BJ (cell line): Measurements from ENCODE around the gene TPRN. TPM values are rescaled to one million over a fixed set of nuclear protein-coding genes. Genes with fewer than 3 reads are reported as not detected.
A peak's percentile ranks its signal among the peaks of the same experiment; 100 is the strongest.

Source experiments
- CTCF ChIA-PET: fragments of 350-600 bp; formaldehyde crosslinking; extraction: SDS; loops from one replicate; lab custom pipeline; 2021; ENCODE audit warnings: antibody characterized with exemption, inconsistent platforms; lab: Yijun Ruan, JAX
- POLR2A ChIA-PET: fragments of 300-600 bp; sonication (Branson Sonifier 250); formaldehyde crosslinking; extraction: SDS; loops from one replicate; lab custom pipeline; 2021; ENCODE audit warnings: antibody characterized with exemption; lab: Charles Lee
- DNase-seq: peaks from one replicate; pipeline ENCODE4 v3.0.0-alpha.2; 2011; ENCODE audit warnings: low read depth
- H3K27me3 ChIP-seq: 2 replicates; pipeline ENCODE4 v1.6.0; 2011; ENCODE audit warnings: low read length; ENCODE audit not compliant: control insufficient read depth, insufficient read depth
- H3K36me3 ChIP-seq: 2 replicates; pipeline ENCODE4 v1.5.1; 2011; ENCODE audit warnings: low read length; ENCODE audit not compliant: control insufficient read depth, insufficient read depth
- H3K4me3 ChIP-seq: 2 replicates; pipeline ENCODE4 v1.5.1; 2011; ENCODE audit warnings: low read depth, mild to moderate bottlenecking, control low read depth, low read length
- CTCF ChIP-seq: IDR thresholded peaks from 2 replicates; pipeline ENCODE4 v1.5.1; 2011; ENCODE audit warnings: low read depth, mild to moderate bottlenecking, control low read depth, inconsistent platforms, low read length, moderate library complexity; ENCODE audit not compliant: insufficient read depth
- polyA plus RNA-seq: library from polyadenylated mRNA; depleted of rRNA; stranded (reverse); fragments of >200 nt; gene quantifications from 2 replicates; pipeline ENCODE4 v1.2.3, GENCODE V29; 2011

The TPRN gene
- polyA plus RNA-seq, 1 experiment: 3.5 TPM

GRCh38 chr9:137225699-137226331 is 25.3 kb upstream of the TPRN start:
- ChIA-PET POLR2A (no interaction called here), CTCF (interaction anchor here (0.9 to 5.6 kb wide), 15 partner anchors 11 to 278 kb away, joined by 3 to 37 read pairs (median 11); partner anchors contain the start of genes ABCA2, DPP7, NPDC1 and SSNA1)
- H3K36me3 ChIP-seq: no peaks in the 10 kb centered on the region; the same call in 1 of the 2 replicates
- DNase-seq: no peak
- no peak overlapping the region for H3K4me3 ChIP-seq
- TF ChIP-seq CTCF: no peak
- H3K27me3 ChIP-seq: no peaks in the 10 kb centered on the region

GRCh38 chr9:137224830-137225694 is 24.5 kb upstream of the TPRN start, which contains the start of gene CYSRT1:
Gene CYSRT1, plus strand, starts transcription at chr9:137225174. Its CDS starts 448 bp downstream, at chr9:137225622.
- no peak for TF ChIP-seq CTCF
- no peak for DNase-seq
- Histone ChIP-seq H3K36me3 (no peaks in the 10 kb centered on the region; the same call in 1 of the 2 replicates), H3K4me3 (peak within 1 kb of the TSS; percentile 86), H3K27me3 (no peaks in the 10 kb centered on the region)
- CTCF ChIA-PET: interaction anchor here (0.8 to 5.6 kb wide), 6 partner anchors 12 to 277 kb away, joined by 3 to 36 read pairs (median 6); partner anchors contain the start of genes ABCA2 and NPDC1
- POLR2A ChIA-PET: no interaction called here

GRCh38 chr9:137223078-137223970 is 22.8 kb upstream of the TPRN start:
- H3K36me3 ChIP-seq: no peaks in the 10 kb centered on the region; the same call in 1 of the 2 replicates
- CTCF ChIA-PET: interaction anchor here (0.5 to 5.6 kb wide), 8 partner anchors 9 to 275 kb away, joined by 3 to 36 read pairs (median 3); partner anchors contain the start of gene NPDC1
- DNase-seq: peak; percentile 93

More at GRCh38 chr9:137223078-137223970, 22.8 kb upstream of the TPRN start:
- POLR2A ChIA-PET: interaction anchor here (0.6 to 0.8 kb wide), 5 partner anchors 21 to 223 kb away, joined by 3 to 7 read pairs (median 4); no protein-coding TSS in a partner anchor
- TF ChIP-seq CTCF: no peak
- Histone ChIP-seq H3K27me3 (no peaks in the 10 kb centered on the region), H3K4me3 (peak overlapping the region; percentile 86)
